Testis (tissue), 3 donors: ENCODE data around the gene SLC35B3. TPM values are rescaled to one million over a fixed set of nuclear protein-coding genes. Genes with fewer than 3 reads are reported as not detected.
"Not testable (repeated sequence)": the region's sequence is repeated elsewhere in the genome, so short reads cannot be mapped to it uniquely, and the experiment has no call there.

Source experiments
- DNase-seq: peaks from one replicate; pipeline ENCODE4 v3.0.0-alpha.2; 2019
- H3K27ac ChIP-seq, 2 donors: fragments of 200-600 bp; sonication (generic); one replicate each; pipeline ENCODE4 v1.5.1; 2019
- H3K27me3 ChIP-seq: fragments of 200-600 bp; sonication (generic); one replicate; pipeline ENCODE4 v1.5.1; 2019
- H3K36me3 ChIP-seq: fragments of 200-600 bp; sonication (generic); one replicate; pipeline ENCODE4 v1.5.1; 2017; ENCODE audit warnings: low read depth; ENCODE audit errors: missing control alignments
- H3K4me1 ChIP-seq: fragments of 200-600 bp; sonication (generic); one replicate; pipeline ENCODE4 v1.5.1; 2019
- H3K4me3 ChIP-seq, 2 donors: fragments of 200-600 bp; sonication (generic); one replicate each; pipeline ENCODE4 v1.5.1; 2017 to 2019
- H3K9me3 ChIP-seq: fragments of 200-600 bp; sonication (generic); one replicate; pipeline ENCODE4 v1.5.1; 2017
- POLR2A ChIP-seq: fragments of 450-650 bp; IDR thresholded peaks from one replicate; pipeline ENCODE4 v1.6.1; 2017; ENCODE audit warnings: antibody characterized with exemption, mild to moderate bottlenecking, moderate library complexity
- WGBS, 2 donors: methylation state at CpG; one replicate each; pipeline ENCODE4 v1.1.5; 2018; 5-methylcytosine and 5-hydroxymethylcytosine counted together
- intact Hi-C: fragments of 100-400 bp; cut with DNase I; formaldehyde crosslinking; loops from one replicate; pipeline ENCODE4 v1.15.1; 2023; ENCODE audit warnings: low total_unique reads
- polyA plus RNA-seq: library from polyadenylated mRNA; stranded (reverse); fragments of 350-450 nt; fragmentation: Illumina TruSeq; extraction: RNeasy Lipid Tissue Mini Kit (QIAGEN cat#74804); gene quantifications from one replicate; pipeline ENCODE4 v1.2.3, GENCODE V29; 2014; ENCODE audit warnings: low read depth, low replicate concordance; ENCODE audit not compliant: insufficient read depth
- total RNA-seq, 2 donors: library from RNA; depleted of rRNA; stranded (reverse); fragments of >200 nt; gene quantifications; one replicate each; pipeline ENCODE4 v1.2.3, GENCODE V29; 2016
- TF ChIP-seq, protein P1 (sequence below), 3 experiments: fragments of 450-650 bp in 2 of 3; fragments of 200-600 bp in 1 of 3; sonication (generic) in 1 of 3; IDR thresholded peaks; one replicate each; pipeline ENCODE4 v1.5.1; 2016 to 2019; ENCODE audit warnings: antibody characterized with exemption in 3 of 3, mild to moderate bottlenecking in 2 of 3, moderate library complexity in 1 of 3

SLC35B3 gene
- total and polyA plus RNA-seq, 3 donors from 2014 or later = 9.8 to 15.1 (median 11.6) TPM

DNA sequence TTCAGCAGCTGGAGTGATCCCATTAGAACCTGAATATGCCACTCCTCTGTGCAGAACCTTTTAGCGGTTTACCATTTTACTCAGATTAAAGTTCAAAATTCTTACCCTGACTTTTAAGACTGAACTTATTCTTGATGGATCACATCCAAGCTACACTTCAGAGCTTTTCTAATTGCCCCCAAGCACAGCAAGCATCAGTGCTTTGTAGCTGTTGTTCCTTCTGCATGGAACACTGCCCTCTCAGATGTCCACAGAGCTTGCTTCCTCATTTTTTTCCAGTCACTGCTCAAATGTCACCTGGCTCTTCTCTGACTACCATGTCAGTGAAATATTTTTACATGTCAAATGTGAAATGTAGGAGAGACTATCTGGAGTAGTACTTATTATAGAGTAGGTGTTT, 1.6 kb upstream of the SLC35B3 start:
- H3K27me3 ChIP-seq = no peaks in the 10 kb centered on the region
- no peak overlapping the region for H3K4me3 ChIP-seq
- H3K36me3 ChIP-seq = no peaks in the 10 kb centered on the region
- H3K27ac ChIP-seq = no peak overlapping the region
- H3K9me3 ChIP-seq = no peaks in the 10 kb centered on the region
- intact Hi-C loops = no loop called here
- WGBS, 2 donors = 59 to 85% methylated on average over 1 of the region's 1 CpG
- TF ChIP-seq, protein P1, sequence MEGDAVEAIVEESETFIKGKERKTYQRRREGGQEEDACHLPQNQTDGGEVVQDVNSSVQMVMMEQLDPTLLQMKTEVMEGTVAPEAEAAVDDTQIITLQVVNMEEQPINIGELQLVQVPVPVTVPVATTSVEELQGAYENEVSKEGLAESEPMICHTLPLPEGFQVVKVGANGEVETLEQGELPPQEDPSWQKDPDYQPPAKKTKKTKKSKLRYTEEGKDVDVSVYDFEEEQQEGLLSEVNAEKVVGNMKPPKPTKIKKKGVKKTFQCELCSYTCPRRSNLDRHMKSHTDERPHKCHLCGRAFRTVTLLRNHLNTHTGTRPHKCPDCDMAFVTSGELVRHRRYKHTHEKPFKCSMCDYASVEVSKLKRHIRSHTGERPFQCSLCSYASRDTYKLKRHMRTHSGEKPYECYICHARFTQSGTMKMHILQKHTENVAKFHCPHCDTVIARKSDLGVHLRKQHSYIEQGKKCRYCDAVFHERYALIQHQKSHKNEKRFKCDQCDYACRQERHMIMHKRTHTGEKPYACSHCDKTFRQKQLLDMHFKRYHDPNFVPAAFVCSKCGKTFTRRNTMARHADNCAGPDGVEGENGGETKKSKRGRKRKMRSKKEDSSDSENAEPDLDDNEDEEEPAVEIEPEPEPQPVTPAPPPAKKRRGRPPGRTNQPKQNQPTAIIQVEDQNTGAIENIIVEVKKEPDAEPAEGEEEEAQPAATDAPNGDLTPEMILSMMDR (IDR thresholded peaks at IDR 0.05) = no peak
- no peak for TF ChIP-seq POLR2A
- DNase-seq = no peak
- H3K4me1 ChIP-seq = peaks cover 9% of the 10 kb centered on the region

DNA sequence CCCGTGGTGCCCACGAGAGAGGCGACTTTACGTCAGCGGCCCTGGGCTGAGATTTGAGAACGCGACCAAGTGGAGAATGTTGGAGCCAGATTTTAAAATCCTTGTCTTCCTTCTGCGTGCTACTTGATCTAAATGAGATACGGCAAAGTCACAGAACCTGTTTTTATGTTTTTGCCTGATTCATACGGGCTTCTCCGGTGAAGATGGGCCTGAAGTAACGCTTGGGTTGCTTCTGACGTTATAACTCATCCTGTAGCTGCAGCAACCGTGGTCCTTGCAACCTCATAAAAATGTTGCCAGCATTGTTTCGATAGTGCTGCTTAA, 462 bp upstream of the SLC35B3 start:
- Histone ChIP-seq H3K36me3 (no peaks in the 10 kb centered on the region), H3K4me1 (peaks cover 9% of the 10 kb centered on the region), H3K4me3 (peak overlapping the region; percentile 93), H3K27ac (peak overlapping the region; percentile 79 to 83), H3K9me3 (no peaks in the 10 kb centered on the region), H3K27me3 (no peaks in the 10 kb centered on the region)
- WGBS, 2 donors = 11 to 14% methylated on average over 12 to 15 of the region's 15 CpGs
- TF ChIP-seq, protein P1 (IDR thresholded peaks at IDR 0.05) = no peak
- no peak for TF ChIP-seq POLR2A
- no peak for DNase-seq
- intact Hi-C loops = no loop called here

DNA sequence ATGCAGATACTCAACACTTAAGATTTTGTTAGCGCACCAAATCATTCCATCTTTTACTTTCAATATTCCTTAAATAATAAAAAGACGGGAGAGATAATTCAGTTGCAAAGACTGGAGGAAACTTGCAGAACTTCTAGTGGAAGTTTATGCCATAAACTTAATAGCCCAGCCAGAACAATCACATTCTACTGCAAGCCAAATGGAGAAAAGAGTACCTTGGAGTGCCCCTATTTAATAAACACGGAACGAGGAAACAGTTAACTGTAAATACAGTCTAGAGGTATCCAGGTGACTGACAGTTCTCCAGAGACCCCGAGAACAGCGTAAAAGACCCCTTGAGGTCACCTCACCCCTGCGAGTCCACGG, 635 bp downstream of the SLC35B3 start:
- WGBS, 2 donors = 1 to 2% methylated on average over 8 of the region's 8 CpGs
- intact Hi-C loops = no loop called here

DNA sequence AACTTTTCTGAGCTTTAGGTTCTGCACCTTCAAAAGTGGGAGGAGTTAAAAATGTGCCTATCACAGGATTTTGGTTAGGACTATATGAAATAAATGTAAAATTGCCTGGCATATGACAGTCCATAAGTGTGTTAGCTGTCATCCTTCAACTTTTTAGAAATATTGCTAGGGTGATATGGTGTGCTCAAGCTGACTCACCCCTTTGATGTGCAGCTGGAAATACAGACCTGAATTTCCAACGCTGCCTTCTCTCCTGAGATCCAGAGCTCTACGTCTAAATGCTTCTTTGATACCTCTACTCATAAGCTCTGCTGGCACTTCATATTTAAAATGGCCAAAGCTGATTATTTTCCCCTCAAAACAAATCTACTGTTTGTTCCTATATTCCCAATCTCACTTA, 2.7 kb downstream of the SLC35B3 start:
- intact Hi-C loops = no loop called here
- Histone ChIP-seq H3K4me3 (no peak overlapping the region), H3K9me3 (no peaks in the 10 kb centered on the region), H3K4me1 (peaks cover 9% of the 10 kb centered on the region), H3K36me3 (no peaks in the 10 kb centered on the region), H3K27me3 (no peaks in the 10 kb centered on the region), H3K27ac (no peak overlapping the region)
- no peak for DNase-seq
- 91 to 92% methylated on average over 2 of the region's 2 CpGs for WGBS, 2 donors
- TF ChIP-seq, protein P1 (IDR thresholded peaks at IDR 0.05) = no peak
- TF ChIP-seq POLR2A = no peak

More for the DNA sequence above, 635 bp downstream of the SLC35B3 start:
- peak overlapping the region; percentile 93 for H3K4me3 ChIP-seq
- H3K4me1 ChIP-seq = peaks cover 9% of the 10 kb centered on the region
- DNase-seq = no peak
- no peaks in the 10 kb centered on the region for H3K9me3 ChIP-seq
- H3K36me3 ChIP-seq = no peaks in the 10 kb centered on the region
- no peaks in the 10 kb centered on the region for H3K27me3 ChIP-seq
- TF ChIP-seq, protein P1 (IDR thresholded peaks at IDR 0.05) = no peak
- TF ChIP-seq POLR2A = no peak
- peak overlapping the region; percentile 79 to 83 for H3K27ac ChIP-seq

DNA sequence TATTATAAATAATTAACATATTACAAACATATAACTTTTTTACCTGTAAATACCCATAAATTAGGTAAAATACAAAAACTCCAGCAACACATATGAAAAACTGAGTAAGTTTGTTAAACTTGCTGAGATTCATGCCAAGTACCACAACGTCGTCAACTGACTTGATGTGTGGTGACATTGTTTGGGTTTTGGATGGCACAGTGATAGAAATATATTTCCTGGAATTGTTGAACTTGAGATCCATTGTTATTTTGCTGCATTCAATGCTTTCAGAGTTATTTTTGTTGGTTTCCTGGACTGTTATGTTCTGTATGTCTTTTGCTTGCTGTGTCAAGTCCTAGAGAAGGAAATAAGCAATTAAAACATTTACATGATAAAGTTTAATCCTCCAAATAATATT, 5.5 kb downstream of the SLC35B3 start:
- 86 to 92% methylated on average over 2 of the region's 2 CpGs for WGBS, 2 donors
- Histone ChIP-seq H3K4me1 (peaks cover 6% of the 10 kb centered on the region), H3K27ac (no peak overlapping the region), H3K9me3 (no peaks in the 10 kb centered on the region), H3K4me3 (no peak overlapping the region), H3K36me3 (no peaks in the 10 kb centered on the region), H3K27me3 (no peaks in the 10 kb centered on the region)
- DNase-seq = no peak
- intact Hi-C loops = no loop called here
- TF ChIP-seq POLR2A = no peak
- TF ChIP-seq, protein P1 (IDR thresholded peaks at IDR 0.05) = no peak

DNA sequence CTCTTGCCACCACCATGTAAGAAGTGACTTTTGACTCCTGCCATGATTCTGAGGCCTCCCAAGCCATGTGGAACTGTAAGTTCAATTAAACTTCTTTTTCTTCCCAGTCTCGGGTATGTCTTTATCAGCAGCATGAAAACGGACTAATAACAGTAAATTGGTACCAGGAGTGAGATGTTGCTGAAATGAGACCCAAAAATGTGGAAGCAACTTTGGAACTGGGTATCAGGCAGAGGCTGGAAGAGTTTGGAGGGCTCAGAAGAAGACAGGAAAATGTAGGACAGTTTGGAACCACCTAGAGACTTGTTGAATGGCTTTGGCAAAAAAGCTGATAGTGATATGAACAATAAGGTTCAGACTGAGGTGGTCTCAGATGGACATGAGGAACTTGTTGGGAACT, 8.8 kb downstream of the SLC35B3 start:
- WGBS, 2 donors = 94 to 97% methylated on average over 2 of the region's 2 CpGs
- H3K27me3 ChIP-seq, DNase-seq, H3K4me3 ChIP-seq, H3K36me3 ChIP-seq, H3K4me1 ChIP-seq, intact Hi-C loops, H3K9me3 ChIP-seq, H3K27ac ChIP-seq: not testable (repeated sequence)
